Stimulated activated CD4-positive, alpha-beta T cell treated with anti-CD3 and anti-CD28 coated beads, Interleukin-15, amount 100 ng/mL, for 48 hours (primary cell): Measurements from ENCODE around the gene GMPPB.
A peak's percentile ranks its signal among the peaks of the same experiment; 100 is the strongest.
"Not testable (repeated sequence)": the region's sequence is repeated elsewhere in the genome, so short reads cannot be mapped to it uniquely, and the experiment has no call there.

Source experiments
- DNase-seq, 2 donors: peaks; one replicate each; pipeline ENCODE4 v3.0.0-alpha.2; 2020; ENCODE audit warnings: low read depth in 2 of 2

The GMPPB gene

DNA sequence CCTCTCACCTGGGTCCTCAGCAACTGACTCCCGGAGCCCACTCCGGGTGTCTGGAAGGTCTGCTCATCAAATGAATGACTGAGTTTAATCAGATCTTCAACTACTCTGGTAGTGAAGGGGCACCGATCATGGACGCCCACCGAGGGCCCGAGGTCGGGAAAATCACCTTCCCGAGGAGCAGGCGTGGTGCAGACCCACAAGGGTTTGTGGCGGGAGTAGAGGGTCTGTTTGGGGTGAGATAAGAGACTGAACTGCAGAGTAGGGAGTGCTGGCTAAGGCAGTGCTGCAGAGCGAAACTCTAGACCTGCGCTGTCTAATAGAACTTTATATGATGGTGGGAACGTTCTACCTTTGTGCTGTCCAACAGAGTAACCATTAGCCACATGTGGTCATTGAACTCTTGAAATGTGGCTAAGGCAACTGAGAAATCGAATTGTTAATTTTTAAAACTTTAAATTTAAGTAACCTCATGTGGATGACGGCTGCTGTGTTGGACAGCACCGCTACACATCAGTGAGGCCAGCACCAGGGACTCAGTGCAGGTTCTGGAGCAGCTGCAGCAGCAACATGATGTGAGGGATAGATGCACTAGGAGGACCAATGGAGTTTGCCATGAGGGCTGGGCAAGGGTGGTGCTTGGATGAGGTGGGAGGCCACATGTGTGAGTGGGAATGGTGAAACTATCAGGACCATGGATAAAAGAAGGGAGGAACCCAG, 33.7 kb downstream of the GMPPB start:
- DNase-seq: not testable (repeated sequence)

DNA sequence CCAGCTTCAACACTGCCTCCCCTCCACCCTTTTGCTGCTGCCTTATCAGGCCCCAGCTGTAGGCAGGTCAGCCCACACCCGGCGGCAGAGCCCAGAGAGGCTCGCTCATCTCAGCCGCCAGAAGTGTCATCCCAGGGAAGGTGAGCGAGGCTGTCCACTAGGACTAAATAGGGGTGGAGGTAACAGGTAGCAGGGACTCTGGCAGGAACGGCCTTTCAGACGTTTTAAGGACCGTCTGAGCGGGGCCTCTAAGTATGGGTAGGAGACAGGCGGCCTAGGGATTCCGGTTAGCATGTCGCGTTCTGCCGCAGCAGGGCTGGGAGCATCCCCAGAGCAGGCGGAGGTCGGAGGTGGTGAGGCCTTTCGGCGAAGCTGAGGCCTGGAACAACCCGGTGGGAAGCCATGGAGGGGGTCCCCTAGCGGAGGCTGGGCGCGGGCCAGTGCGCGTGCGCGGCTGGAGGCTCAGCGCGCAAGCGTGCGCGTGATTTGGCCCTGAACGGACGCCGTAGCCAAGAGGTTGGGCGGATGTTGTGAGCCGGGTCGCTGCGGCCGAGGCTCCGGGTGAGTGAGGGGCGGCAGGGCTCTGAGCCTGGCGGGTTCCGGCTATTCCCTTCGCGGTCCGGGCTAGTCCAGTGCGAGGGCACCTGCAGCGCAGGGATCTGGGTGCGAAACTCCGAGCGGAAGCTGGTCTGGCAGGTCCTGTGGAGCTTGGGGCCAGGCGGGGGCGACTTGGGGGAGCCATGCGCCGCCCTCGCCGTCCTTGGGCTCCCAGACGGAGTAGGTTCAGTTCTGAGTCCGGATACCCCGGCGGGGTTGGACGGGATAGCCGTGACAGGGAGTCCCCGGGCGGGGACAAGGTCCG, 34.5 kb downstream of the GMPPB start, which contains the start of the genes MST1 and RNF123:
TSS of gene MST1 (minus strand) at position 429 of the 862 bp plus-strand sequence. CDS start 783 bp downstream, outside the sequence.
TSS of gene RNF123 (plus strand) at position 512 of the 862 bp plus-strand sequence. CDS start 1,609 bp downstream, outside the sequence.
- DNase-seq: peak; percentile 84 to 89

DNA sequence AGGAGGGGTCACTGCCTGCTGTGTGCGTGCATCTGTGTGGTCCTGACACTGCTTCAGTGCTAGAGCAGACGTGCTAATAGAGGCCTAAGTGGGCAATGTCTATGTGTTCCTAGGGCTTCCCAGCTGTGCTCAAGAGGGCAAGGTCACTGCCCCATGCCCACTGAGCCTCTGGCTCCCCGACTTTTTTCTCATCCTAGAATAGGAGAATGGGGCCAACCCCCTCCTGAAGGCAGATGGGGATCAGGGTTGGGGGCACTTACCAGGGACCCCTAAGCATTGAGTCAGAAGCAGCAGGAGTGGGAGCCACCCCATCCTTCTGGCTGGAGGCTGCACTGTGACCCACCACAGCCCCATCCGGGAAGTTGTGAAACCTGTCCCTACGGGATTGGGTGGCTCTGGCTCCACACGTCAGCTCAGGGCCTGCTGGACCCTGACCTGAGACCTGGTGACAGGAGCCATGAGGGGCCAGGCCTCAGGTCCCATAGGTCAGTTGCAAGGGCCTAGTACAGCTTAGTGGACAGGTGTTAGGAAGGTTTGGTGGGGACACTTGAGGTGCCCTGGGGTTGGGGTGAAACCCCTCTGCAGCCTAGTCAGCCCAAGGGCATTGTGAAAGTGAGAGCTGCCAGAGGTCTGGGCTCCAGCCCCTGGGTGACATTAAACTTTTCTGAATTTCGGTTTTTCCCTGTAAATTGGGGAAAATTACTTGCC, 35.3 kb downstream of the GMPPB start:
- not testable (repeated sequence) for DNase-seq

DNA sequence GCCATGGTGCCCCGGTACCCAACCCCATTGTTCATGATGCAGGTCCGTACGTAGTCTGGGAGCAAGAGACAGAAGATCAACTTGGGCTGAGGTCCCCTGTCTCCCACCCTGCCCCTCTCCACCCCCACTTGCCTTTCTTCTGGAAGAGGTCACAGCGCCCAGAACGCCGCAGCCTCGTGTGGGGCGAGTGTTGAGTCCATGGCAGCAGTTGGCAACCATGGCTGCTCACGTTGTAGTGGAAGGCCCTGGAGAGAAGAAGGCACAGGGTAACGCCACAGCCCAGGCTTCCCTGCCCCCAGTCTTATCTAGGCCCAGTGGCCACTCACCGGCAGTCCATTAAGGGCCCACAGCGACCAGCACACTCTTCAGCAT, 36.3 kb downstream of the GMPPB start:
- not testable (repeated sequence) for DNase-seq

DNA sequence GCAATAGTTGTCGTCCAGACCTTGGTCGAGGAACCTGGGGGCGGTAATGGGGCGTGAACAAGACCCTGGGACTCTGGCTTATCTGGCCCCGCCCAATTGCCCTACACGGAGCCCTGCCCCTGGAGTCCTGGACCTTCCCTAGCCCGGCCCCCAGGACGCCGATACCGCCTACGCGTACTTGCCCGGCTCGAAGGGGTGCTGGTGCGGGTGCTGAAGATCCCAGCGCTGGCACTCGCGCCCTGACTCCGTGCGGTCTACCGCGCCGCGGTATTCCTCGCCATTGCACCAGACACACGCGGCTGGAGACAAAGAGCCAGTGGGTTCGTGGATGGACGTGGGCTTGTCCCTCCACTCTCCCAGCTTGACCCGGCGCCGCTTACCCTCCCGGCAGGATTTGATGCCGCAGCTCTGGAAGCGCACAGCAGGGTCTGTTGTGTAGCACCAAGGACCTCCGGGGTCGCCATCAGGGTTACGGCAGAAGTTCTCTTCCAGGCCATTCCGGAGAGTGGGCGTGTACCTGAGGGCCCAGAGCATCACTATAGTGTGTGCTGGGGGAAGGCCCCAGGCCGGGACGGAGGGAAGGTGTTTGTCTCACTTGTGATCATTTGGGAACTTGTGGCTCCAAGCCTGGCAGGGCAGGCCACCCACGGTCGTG, 36.9 kb downstream of the GMPPB start:
- not testable (repeated sequence) for DNase-seq

- DNase-seq: not testable (repeated sequence)
These were observed 37.4 kb downstream of the GMPPB start for GRCh38 chr3:49686346-49686745.

DNA sequence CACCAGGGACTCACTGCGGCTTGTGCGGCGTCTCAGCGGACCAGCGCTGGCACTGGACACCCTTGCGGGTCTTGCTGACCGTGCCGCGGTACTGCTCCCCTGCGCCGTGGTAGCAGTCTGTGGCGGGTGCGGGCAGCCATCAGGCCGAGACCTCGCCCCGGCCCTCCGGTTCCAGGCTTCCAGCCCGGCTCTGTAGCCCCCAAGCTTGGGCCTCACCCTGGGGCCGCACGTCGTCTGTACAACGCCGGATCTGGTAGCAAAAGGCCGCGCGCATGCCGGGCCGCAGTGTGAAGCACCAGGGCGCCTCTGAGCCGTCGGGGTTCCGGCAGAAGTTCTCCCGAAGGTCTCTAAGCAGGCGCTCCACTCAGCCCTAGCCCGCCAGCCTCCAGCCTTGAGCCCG, 37.9 kb downstream of the GMPPB start:
- not testable (repeated sequence) for DNase-seq

DNA sequence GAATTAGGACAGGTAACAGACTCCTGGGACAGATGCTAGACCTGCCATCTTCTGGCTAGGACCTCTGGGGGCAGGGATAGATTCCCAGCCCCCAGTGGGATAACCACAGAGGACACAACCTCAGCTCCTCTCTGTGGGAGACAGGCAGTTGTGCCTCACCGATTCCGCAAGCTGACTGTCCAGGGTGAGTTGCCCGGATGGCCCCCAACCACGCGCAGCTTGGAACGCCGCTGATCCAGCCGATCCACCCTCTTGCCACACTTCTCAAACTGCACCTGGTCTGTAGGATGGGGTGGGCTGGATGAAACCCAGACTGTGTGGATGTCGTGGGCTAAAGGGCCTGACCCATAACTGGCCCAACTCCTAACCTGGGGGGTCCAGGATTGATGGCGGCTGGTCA, 38.6 kb downstream of the GMPPB start:
- DNase-seq: not testable (repeated sequence)

DNA sequence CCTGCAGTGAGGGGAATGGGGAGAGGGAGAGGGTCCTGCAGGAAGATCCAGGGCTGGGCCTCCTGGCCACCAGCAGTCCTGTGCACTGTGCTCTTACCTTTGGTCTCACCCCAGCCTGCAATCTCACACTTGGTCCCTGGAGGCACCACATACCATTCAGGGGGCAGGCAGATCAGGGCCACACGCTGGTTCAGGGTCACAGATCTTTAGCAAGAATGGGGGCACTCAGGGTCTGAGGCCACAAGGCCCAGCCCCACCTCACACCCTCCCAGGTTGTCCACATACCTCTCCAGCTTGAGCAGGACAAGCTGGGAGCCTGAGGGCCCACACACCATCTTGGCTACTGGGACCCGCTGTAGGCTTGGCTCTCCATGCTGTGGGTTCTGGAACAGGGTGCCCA, 39.3 kb downstream of the GMPPB start:
- DNase-seq: not testable (repeated sequence)

GRCh38 chr3:49683162-49683561, 40.6 kb downstream of the GMPPB start:
- DNase-seq: no peak

DNA sequence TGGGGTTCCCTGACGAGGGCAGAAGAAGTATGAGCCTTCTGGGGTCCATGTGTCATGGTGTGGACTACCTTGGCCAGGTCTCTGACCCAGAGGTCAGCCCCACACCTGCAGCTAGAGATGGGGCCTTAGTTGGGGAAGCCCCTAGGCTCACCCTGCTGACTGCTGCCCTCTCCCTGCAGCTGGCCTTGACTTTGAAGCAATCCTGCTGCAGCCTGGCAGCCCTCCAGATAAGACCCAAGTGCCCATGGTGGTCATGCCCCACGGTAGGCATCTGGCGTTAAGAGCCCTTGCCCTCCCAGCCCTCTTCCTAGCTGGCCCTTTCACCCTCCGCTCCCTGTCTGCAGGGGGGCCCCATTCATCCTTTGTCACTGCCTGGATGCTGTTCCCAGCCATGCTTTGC, 42.2 kb downstream of the GMPPB start:
- no peak for DNase-seq

DNA sequence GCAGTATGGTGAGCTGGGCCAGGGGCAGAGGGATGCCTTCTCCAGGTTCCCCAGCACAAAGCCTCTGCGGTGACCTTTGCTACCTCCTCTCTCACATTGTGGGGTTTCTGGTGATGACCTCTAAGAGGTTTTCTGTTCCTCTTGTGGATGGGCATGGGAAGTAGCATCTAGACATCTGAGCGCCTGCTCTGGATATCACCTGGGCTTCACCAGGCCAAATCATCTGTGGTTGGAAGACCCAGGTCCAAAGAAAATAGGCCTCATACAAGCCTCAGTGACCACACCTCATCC, 42.6 kb downstream of the GMPPB start:
- DNase-seq: no peak

DNA sequence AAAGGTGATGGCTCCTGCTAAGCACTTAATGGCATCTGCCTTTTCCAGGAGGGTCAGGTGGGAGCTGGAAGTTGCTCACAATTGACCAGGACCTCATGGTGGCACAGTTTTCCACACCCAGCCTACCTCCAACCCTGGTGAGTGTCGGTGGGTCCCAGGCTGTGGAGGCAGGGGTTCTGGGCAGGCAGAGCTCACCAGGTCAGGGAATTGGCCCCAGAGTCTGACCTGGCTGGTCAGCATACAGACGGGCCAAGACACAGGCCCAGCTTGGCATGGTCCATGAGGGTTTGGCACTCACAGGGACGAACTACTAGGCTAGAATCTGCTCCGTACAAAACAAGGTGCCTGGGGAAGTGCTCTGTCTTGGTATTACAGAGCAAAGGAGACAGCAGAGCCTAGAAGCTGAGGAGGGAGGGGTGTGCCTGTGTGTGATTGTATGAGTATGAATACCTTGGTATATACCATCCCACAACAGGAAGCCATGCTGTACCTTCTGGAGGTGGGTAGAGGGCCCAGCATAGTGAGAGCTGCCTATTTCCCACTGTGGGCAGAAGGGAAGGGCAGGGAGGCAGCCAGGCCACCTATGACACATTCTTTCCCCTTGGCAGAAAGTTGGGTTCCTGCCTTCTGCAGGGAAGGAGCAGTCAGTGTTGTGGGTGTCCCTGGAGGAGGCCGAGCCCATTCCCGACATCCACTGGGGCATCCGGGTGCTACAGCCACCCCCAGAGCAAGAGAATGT, 43.1 kb downstream of the GMPPB start:
- no peak for DNase-seq

DNA sequence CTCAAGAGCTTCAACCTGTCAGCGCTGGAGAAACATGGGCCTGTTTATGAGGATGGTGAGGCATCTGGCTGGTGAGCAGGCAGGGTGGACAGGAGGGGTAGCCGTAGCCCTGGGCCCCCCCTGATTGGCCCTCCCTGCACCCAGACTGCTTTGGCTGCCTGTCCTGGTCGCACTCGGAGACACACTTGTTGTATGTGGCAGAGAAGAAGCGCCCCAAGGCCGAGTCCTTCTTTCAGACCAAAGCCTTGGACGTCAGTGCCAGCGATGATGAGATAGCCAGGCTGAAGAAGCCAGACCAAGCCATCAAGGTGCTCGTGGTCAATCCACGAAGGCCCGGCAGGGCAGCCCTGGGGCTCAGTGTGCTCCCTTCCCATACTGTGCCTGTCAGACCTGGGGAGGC, 47.8 kb downstream of the GMPPB start:
- DNase-seq: no peak

- DNase-seq: no peak
These were observed 49.2 kb downstream of the GMPPB start for GRCh38 chr3:49674497-49674983.

GRCh38 chr3:49673715-49674496, 49.8 kb downstream of the GMPPB start, which contains the start of gene APEH:
Gene APEH, plus strand, starts transcription at chr3:49674351. Its CDS starts 51 bp downstream, at chr3:49674402.
- peak; percentile 99 for DNase-seq

GRCh38 chr3:49673121-49673714, 50.5 kb downstream of the GMPPB start:
- no peak for DNase-seq

DNA sequence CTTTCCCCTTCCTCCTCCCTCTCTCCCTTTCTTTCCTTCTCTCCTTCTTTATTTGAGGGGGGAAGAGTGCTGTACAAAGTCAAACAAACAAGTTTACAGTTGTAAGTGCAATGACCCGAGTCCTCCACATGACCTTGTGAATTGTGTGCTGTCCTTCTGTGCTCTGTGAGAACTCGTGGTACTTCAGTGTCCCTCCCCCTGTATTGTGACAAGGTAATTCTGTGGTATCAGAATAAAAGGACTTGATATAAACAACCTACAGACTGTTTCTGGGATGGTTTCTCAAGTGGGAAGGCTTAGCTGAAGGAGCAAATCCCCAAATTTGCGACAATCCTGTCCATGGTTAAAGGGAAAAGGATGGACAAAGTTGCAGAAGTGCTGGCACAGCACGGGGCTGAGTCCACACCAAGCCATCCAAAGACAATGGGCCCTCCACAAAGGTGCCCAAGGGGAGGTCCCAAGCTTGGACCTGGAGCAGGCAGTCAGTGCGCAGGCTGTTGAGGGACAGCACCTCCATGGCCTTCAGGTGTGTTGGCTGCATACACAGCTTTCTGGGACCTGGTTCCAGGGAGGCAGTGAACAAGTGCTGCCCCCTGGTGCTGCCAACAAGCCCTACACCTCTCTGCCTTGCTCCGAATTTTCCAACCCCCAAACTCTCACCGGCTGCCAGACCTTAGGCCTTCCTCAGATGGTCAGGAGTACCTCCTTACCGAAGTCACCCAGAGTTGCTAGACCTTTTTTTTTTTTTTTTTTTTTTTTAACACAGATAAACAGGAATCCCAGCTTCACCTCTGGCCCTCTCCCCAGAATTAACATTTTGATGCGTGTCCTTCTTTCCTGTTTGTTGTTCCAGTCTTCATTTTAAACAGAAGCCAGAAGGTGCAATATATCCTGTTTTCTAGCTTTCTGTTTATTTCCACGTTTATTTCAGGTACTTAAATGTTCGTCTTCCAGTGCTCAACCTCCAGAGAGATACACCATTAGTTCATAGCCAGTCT, 52.2 kb downstream of the GMPPB start:
- peak; percentile 44 to 68 for DNase-seq
